NCI-H748 treated with DMSO at 0.1 percent for 48 hours (cell line): ENCODE measurements around the gene LTB.
"Not testable (repeated sequence)": the region's sequence is repeated elsewhere in the genome, so short reads cannot be mapped to it uniquely, and the experiment has no call there.

ENCODE experiments used
- DNase-seq: peaks from one replicate; lab custom pipeline; 2025; lab: John Stamatoyannopoulos, UW

Gene LTB

GRCh38 chr6:31575335-31575901 is 6.8 kb downstream of the LTB start, which contains the start of gene TNF:
TNF (plus strand) TSS chr6:31575565; CDS start chr6:31575742, 177 bp downstream.
- DNase-seq: no peak

GRCh38 chr6:31574106-31575061 is 7.8 kb downstream of the LTB start:
- DNase-seq: no peak

- no peak for DNase-seq
Measured at GRCh38 chr6:31573239-31574105, 8.8 kb downstream of the LTB start.

- DNase-seq: no peak
Measured at GRCh38 chr6:31572041-31572911, 9.9 kb downstream of the LTB start, which contains the start of gene LTA. LTA (plus strand) TSS chr6:31572289; CDS start chr6:31572743, 454 bp downstream.

DNA sequence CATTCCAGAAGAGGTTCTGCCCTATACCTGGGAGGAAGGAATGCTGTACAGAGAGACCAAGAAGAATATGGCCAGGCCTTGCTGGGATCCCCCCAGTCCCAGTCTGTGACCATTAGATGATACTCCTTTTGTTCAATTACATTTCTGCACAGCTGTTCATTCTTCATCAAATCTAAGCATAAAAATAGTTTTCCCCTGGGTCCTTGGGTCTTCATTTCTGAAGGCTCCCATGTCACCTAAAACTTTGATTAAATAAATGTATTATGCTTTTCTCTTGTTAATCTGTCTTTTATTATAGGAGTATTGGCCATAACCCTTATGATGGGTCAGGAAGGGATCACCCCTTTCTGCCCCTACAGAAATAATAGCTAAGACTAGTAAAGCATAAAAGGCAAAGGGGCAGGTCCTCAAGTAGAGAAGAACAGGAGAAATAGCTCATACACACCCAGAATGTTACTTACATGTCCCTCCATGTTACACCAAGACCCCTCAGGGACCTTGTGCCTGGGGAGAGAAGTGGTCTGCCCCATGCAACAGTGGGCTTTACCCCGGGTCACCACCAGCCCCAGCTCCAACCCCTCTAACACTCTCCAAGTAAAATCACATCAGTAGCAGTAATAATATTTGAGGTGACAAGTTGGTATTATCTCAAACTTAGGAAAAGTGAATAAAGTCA is 12.2 kb downstream of the LTB start:
- DNase-seq: no peak

GRCh38 chr6:31568537-31568961 is 13.7 kb downstream of the LTB start:
- no peak for DNase-seq

- no peak for DNase-seq
Measured at GRCh38 chr6:31567531-31568370, 14.5 kb downstream of the LTB start.

GRCh38 chr6:31560697-31561058 is 21.5 kb downstream of the LTB start:
- DNase-seq: no peak

- DNase-seq: no peak
Measured at GRCh38 chr6:31559958-31560696, 22.1 kb downstream of the LTB start.

- no peak for DNase-seq
Measured at GRCh38 chr6:31559606-31559957, 22.6 kb downstream of the LTB start.

DNA sequence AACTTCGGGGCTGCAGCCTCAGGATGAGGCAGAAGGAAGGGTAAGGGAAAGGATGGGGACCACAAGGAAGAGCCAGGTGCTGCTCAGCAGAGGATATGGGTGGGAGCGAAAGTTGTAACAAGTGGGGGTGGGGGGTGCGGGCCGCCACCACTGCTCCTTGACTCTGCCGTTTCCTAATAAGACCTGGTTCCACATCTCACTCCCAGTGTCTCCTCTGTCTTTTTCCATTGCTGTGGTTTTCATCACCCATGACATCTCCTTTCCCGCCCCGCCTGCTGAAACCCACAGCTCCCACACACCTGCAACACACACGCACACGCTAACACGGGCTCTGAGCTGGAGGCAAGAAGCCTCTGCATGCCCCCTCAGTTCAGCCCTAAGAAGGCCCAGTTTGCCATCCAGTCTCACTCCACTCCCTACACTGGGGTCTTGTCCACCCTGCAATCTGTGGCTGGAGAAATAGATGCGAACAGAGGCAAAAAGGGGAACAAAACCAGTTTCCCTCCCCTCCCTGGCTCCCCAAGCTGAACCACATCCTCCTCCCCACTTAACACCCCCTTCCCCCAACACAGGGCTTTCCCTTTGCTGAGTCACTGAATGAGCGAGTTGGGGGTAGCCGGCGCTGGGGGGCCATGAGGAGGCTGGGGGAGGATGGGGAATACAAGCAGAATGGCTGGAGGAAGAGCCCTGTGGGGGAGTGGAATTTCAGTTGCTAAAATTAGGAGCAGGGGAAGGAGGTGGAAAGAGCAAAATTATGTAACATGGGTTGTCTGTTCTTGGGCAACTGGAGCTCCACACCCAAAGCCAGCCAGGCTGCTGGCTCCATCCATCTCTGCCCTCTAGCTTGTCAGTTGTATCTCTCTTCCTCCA is 23.4 kb downstream of the LTB start:
- no peak for DNase-seq

- DNase-seq: no peak
Measured at GRCh38 chr6:31558318-31558625, 24.0 kb downstream of the LTB start.

GRCh38 chr6:31557443-31558317 is 24.5 kb downstream of the LTB start:
- DNase-seq: no peak

DNA sequence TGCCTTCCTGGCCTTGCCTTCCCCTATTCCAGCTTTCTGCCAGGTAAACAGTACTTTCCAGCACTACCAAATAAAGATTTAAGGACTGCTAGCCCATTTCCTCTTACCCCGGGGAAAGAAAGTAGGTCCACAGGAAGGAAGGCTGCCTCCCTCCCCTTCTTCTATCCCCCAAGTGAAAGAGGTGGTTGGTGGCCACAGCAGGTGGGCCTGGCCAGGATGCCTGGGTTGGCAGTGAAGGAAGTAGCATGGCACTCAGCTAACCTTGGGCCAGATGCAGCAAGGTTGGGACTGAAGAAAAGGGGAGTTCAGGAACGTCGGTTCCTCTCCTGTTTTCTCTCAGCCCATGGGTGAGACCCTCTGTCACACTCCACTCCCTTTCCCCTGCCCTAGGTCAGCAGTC is 25.9 kb downstream of the LTB start:
- DNase-seq: no peak

DNA sequence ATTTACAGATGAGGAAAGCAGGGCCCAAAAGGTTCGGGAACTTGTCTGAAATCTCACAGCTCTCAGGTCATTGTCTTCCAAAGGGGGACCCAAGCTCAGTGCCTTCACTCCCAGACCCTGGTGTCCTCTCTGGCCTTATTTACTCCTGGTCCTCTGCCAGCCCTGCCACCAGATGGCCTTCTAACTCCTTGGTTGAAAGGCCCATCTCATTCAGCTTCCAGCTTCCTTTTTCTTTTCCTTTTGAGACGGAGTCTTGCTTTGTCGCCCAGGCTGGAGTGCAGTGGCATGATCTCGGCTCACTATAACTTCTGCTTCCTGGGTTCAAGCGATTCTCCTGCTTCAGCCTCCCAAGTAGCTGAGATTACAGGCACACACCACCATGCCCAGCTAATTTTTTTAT is 30.9 kb downstream of the LTB start:
- not testable (repeated sequence) for DNase-seq

- DNase-seq: no peak
Measured at GRCh38 chr6:31548544-31548873, 33.7 kb downstream of the LTB start.

GRCh38 chr6:31547727-31548543 is 34.3 kb downstream of the LTB start:
- DNase-seq: no peak
